GM12878 (cell line): ENCODE results near the gene CNNM3.

Experiments
- EP300 ChIP-seq, 2 experiments: fragments of 150-350 bp in 1 of 2; IDR thresholded peaks; 2 replicates each; pipeline ENCODE4 v1.6.1; 2011 to 2012; ENCODE audit warnings: low read depth in 2 of 2, low read length in 2 of 2, borderline replicate concordance in 1 of 2, improper control_type of control experiment in 1 of 2, inconsistent platforms in 1 of 2; ENCODE audit not compliant: control insufficient read depth in 1 of 2
- FOXM1 ChIP-seq: IDR thresholded peaks from 2 replicates; pipeline ENCODE4 v1.6.1; 2012; ENCODE audit warnings: low read depth, mild to moderate bottlenecking, inconsistent platforms, low read length, moderate library complexity
- NBN ChIP-seq: fragments of 450-650 bp; IDR thresholded peaks from 2 replicates; pipeline ENCODE4 v1.6.1; 2016
- POLR2AphosphoS5 ChIP-seq: IDR thresholded peaks from 2 replicates; pipeline ENCODE4 v1.6.1; 2011; ENCODE audit warnings: mild to moderate bottlenecking, low read length, inconsistent platforms
- SMAD5 ChIP-seq: IDR thresholded peaks from 2 replicates; pipeline ENCODE4 v1.6.1; 2016; ENCODE audit warnings: antibody characterized with exemption, low read depth

DNA sequence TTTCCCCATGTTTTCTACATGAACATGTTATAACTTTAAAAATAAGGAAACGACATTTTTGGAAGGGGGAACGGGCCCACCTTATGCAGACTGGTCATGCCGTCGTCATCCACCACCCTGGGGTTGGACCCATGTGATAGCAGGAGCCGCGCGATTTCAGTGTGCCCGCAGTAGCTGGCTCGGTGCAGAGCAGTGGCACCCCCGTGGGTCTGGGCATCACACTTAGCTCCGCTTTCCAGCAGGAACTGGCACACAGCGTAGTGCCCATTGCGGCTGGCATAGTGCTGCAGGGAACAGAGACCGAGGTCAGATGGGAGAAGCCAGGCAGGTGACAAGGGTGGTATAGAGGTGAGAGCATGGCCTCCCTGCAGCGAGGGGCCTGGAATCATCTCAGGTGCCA is 37.3 kb downstream of the CNNM3 start:
- TF ChIP-seq POLR2AphosphoS5 (no peak), NBN (no peak), SMAD5 (no peak), EP300 (IDR thresholded peaks at IDR 0.05; ENCODE audit: borderline replicate concordance in 1 of 2, control insufficient read depth in 1 of 2, low read depth in 2 of 2, low read length in 2 of 2) (no peak), FOXM1 (no peak)
